Effector memory CD4-positive, alpha-beta T cell (primary cell): ENCODE measurements around the gene ZNF717.

Experiments used
- DNase-seq, 3 donors: peaks; one replicate each; pipeline ENCODE4 v3.0.0-alpha.2; 2020
- H3K27ac ChIP-seq: 2 replicates; pipeline ENCODE4 v1.7.0; 2013; ENCODE audit warnings: mild to moderate bottlenecking, low read length, moderate library complexity; ENCODE audit not compliant: insufficient read depth, poor library complexity, severe bottlenecking
- H3K27me3 ChIP-seq: replicated peaks from 2 replicates; pipeline ENCODE4 v1.7.0; 2013; ENCODE audit warnings: mild to moderate bottlenecking, low read length; ENCODE audit not compliant: insufficient read depth, control insufficient read depth, poor library complexity, severe bottlenecking
- H3K36me3 ChIP-seq: 2 replicates; pipeline ENCODE4 v1.7.0; 2013; ENCODE audit warnings: mild to moderate bottlenecking, low read length, moderate library complexity; ENCODE audit not compliant: control insufficient read depth, insufficient read depth
- H3K4me1 ChIP-seq: 2 replicates; pipeline ENCODE4 v1.7.0; 2013; ENCODE audit warnings: low read length, mild to moderate bottlenecking; ENCODE audit not compliant: control insufficient read depth, insufficient read depth, poor library complexity, severe bottlenecking
- H3K4me3 ChIP-seq: 2 replicates; pipeline ENCODE4 v1.7.0; 2013; ENCODE audit warnings: low read length, low read depth, mild to moderate bottlenecking; ENCODE audit not compliant: insufficient read depth, poor library complexity, severe bottlenecking
- H3K9me3 ChIP-seq: 2 replicates; pipeline ENCODE4 v1.7.0; 2013; ENCODE audit warnings: mild to moderate bottlenecking, low read length, moderate library complexity; ENCODE audit not compliant: control insufficient read depth

Gene ZNF717

GRCh38 chr3:75768303-75769017, 16.9 kb downstream of the ZNF717 start:
- H3K4me1 ChIP-seq = no peaks in the 10 kb centered on the region
- H3K27ac ChIP-seq = no peak overlapping the region
- H3K4me3 ChIP-seq = no peak overlapping the region
- peaks cover 5% of the 10 kb centered on the region for H3K9me3 ChIP-seq
- H3K27me3 ChIP-seq = no peaks in the 10 kb centered on the region
- no peaks in the 10 kb centered on the region for H3K36me3 ChIP-seq
- DNase-seq = no peak

DNA sequence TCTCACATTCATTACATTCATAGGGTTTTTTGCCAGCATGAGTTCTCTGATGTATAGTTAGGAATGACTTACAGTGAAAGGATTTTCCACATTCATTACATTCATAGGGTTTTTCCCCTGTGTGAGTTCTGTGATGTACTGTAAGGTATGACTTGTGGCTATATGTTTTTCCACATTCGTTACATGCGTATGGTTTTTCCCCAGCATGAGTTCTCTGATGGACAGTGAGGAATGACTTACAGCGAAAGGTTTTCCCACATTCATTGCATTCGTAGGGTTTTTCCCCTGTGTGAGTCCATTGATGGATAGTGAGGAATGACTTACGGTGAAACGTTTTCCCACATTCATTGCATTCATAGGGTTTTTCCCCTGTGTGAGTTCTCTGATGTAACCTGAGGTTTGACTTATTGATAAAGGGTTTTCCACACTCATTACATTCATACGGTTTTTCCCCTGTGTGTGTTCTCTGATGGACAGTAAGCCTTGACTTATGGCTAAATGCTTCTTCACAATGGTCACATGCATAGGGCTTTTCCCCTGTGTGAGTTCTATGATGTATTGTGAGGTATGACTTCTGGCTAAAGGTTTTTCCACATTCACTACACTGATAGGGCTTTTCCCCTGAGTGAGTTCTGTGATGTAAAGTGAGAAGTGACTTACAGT, 47.4 kb downstream of the ZNF717 start:
- H3K27me3 ChIP-seq = no peaks in the 10 kb centered on the region
- peaks cover 61% of the 10 kb centered on the region for H3K9me3 ChIP-seq
- peaks cover 26% of the 10 kb centered on the region for H3K36me3 ChIP-seq
- no peak overlapping the region for H3K27ac ChIP-seq
- DNase-seq = no peak
- H3K4me1 ChIP-seq = no peaks in the 10 kb centered on the region
- H3K4me3 ChIP-seq = no peak overlapping the region

GRCh38 chr3:75727985-75728384, 57.4 kb downstream of the ZNF717 start:
- DNase-seq = no peak
- Histone ChIP-seq H3K9me3 (peaks cover 15% of the 10 kb centered on the region), H3K4me1 (no peaks in the 10 kb centered on the region), H3K36me3 (no peaks in the 10 kb centered on the region), H3K27me3 (no peaks in the 10 kb centered on the region), H3K4me3 (no peak overlapping the region), H3K27ac (no peak overlapping the region)

- Histone ChIP-seq H3K27me3 (no peaks in the 10 kb centered on the region), H3K27ac (no peak overlapping the region)
- no peak for DNase-seq
These were observed 93.3 kb downstream of the ZNF717 start for GRCh38 chr3:75692061-75692460.

DNA sequence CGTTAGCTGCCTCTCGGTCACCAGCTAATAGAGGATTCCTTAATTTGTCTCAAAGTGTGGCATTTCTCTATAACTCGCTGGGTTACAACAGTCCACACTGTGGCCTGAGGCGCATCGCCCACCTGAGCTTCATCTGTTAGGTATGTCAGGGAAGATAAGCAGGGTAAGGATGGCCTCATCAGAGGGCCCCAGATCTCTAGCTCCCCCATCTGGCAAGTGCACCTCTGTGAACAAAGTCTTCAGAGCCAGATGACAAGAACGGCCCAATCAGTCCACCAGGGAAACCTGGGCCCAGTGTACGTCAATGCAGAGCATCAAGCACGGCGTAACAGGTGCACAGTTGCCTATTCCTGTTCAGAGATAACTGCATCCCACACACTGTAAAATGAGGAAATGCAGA, 98.0 kb downstream of the ZNF717 start:
- Histone ChIP-seq H3K4me3 (no peak overlapping the region), H3K4me1 (no peaks in the 10 kb centered on the region), H3K9me3 (no peaks in the 10 kb centered on the region), H3K27ac (no peak overlapping the region), H3K36me3 (no peaks in the 10 kb centered on the region), H3K27me3 (no peaks in the 10 kb centered on the region)
- no peak for DNase-seq

More at GRCh38 chr3:75692061-75692460, 93.3 kb downstream of the ZNF717 start:
- Histone ChIP-seq H3K36me3 (no peaks in the 10 kb centered on the region), H3K4me1 (no peaks in the 10 kb centered on the region), H3K9me3 (no peaks in the 10 kb centered on the region), H3K4me3 (no peak overlapping the region)
